Measurements from ENCODE around the gene PLEKHM1. TPM values are rescaled to one million over a fixed set of nuclear protein-coding genes. Genes with fewer than 3 reads are reported as not detected.
A peak's percentile ranks its signal among the peaks of the same experiment; 100 is the strongest.

PLEKHM1 gene
- total and polyA plus RNA-seq, 2 of the 13 experiments (the other 11 are each of a cell fraction or from before 2014, with no cell fraction given) = 7.6 to 13.5 TPM

- TF ChIP-seq ATF7 (IDR thresholded peaks at IDR 0.05) (no peak), ATF7 (CRISPR knock-in tag; IDR thresholded peaks at IDR 0.05) (no peak; the same call in 1 of the 2 replicates), CEBPG (CRISPR knock-in tag; IDR thresholded peaks at IDR 0.05) (peak; percentile 3; the same call in 1 of the 2 replicates), EED (CRISPR knock-in tag; IDR thresholded peaks at IDR 0.05) (0 out of 2 replicates have a peak, but pooled peaks have one; percentile 39), ZC3H4 (CRISPR knock-in tag; IDR thresholded peaks at IDR 0.05; ENCODE audit: borderline replicate concordance) (no peak), ZNF678 (CRISPR knock-in tag; IDR thresholded peaks at IDR 0.05) (no peak), MXD4 (CRISPR knock-in tag; IDR thresholded peaks at IDR 0.05) (peak; percentile 65; the same call in 1 of the 2 replicates), MYNN (CRISPR knock-in tag; IDR thresholded peaks at IDR 0.05; ENCODE audit: low read depth) (no peak), ZNF263 (CRISPR knock-in tag; IDR thresholded peaks at IDR 0.05) (peak; percentile 93), PCBP1 (IDR thresholded peaks at IDR 0.05; ENCODE audit: borderline replicate concordance, low read depth, low read length) (0 out of 2 replicates have a peak, but pooled peaks have one; percentile 52), HOXA5 (CRISPR knock-in tag; IDR thresholded peaks at IDR 0.05) (no peak), SP2 (CRISPR knock-in tag; IDR thresholded peaks at IDR 0.05) (0 out of 2 replicates have a peak, but pooled peaks have one; percentile 40), ESRRA (CRISPR knock-in tag; IDR thresholded peaks at IDR 0.05; ENCODE audit: low read depth) (peak; percentile 74), SKI (IDR thresholded peaks at IDR 0.05; ENCODE audit: partially characterized antibody) (peak; percentile 50), FOXM1 (CRISPR knock-in tag; IDR thresholded peaks at IDR 0.05) (no peak), ZNF543 (CRISPR knock-in tag; IDR thresholded peaks at IDR 0.05) (no peak), ISX (CRISPR knock-in tag; conservative IDR thresholded peaks at IDR 0.05) (0 out of 2 replicates have a peak, but pooled peaks have one; percentile 45), ZNF205 (CRISPR knock-in tag; IDR thresholded peaks at IDR 0.05) (peak; percentile 22; the same call in 1 of the 2 replicates), PHF8 (CRISPR knock-in tag; IDR thresholded peaks at IDR 0.05) (peak; percentile 81), ZNF350 (CRISPR knock-in tag; IDR thresholded peaks at IDR 0.05; ENCODE audit: borderline replicate concordance, low read depth) (peak; percentile 88), ZFP62 (CRISPR knock-in tag; IDR thresholded peaks at IDR 0.05) (no peak), U2AF1 (optimal IDR thresholded peaks at IDR 0.05; ENCODE audit: low read depth, low read length) (no peak), KLF16 (CRISPR knock-in tag; IDR thresholded peaks at IDR 0.05) (0 out of 4 replicates have a peak, but pooled peaks of 1 of the 2 experiments have one; percentile 42)
- TF ChIP-seq, protein P1, sequence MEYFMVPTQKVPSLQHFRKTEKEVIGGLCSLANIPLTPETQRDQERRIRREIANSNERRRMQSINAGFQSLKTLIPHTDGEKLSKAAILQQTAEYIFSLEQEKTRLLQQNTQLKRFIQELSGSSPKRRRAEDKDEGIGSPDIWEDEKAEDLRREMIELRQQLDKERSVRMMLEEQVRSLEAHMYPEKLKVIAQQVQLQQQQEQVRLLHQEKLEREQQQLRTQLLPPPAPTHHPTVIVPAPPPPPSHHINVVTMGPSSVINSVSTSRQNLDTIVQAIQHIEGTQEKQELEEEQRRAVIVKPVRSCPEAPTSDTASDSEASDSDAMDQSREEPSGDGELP (IDR thresholded peaks at IDR 0.05; ENCODE audit: borderline replicate concordance, low read depth) = peak; percentile 23; the same call in 1 of the 2 replicates
- TF ChIP-seq, protein P2, sequence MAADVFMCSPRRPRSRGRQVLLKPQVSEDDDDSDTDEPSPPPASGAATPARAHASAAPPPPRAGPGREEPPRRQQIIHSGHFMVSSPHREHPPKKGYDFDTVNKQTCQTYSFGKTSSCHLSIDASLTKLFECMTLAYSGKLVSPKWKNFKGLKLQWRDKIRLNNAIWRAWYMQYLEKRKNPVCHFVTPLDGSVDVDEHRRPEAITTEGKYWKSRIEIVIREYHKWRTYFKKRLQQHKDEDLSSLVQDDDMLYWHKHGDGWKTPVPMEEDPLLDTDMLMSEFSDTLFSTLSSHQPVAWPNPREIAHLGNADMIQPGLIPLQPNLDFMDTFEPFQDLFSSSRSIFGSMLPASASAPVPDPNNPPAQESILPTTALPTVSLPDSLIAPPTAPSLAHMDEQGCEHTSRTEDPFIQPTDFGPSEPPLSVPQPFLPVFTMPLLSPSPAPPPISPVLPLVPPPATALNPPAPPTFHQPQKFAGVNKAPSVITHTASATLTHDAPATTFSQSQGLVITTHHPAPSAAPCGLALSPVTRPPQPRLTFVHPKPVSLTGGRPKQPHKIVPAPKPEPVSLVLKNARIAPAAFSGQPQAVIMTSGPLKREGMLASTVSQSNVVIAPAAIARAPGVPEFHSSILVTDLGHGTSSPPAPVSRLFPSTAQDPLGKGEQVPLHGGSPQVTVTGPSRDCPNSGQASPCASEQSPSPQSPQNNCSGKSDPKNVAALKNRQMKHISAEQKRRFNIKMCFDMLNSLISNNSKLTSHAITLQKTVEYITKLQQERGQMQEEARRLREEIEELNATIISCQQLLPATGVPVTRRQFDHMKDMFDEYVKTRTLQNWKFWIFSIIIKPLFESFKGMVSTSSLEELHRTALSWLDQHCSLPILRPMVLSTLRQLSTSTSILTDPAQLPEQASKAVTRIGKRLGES (CRISPR knock-in tag; IDR thresholded peaks at IDR 0.05; ENCODE audit: borderline replicate concordance) = no peak
- TF ChIP-seq, protein P3, sequence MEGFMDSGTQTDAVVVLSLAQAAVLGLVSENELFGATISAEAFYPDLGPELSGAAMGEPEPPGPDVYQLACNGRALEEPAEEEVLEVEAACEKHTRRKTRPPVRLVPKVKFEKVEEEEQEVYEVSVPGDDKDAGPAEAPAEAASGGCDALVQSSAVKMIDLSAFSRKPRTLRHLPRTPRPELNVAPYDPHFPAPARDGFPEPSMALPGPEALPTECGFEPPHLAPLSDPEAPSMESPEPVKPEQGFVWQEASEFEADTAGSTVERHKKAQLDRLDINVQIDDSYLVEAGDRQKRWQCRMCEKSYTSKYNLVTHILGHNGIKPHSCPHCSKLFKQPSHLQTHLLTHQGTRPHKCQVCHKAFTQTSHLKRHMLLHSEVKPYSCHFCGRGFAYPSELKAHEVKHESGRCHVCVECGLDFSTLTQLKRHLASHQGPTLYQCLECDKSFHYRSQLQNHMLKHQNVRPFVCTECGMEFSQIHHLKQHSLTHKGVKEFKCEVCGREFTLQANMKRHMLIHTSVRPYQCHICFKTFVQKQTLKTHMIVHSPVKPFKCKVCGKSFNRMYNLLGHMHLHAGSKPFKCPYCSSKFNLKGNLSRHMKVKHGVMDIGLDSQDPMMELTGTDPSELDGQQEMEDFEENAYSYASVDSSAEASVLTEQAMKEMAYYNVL (CRISPR knock-in tag; IDR thresholded peaks at IDR 0.05; ENCODE audit: borderline replicate concordance) = peak; percentile 44; the same call in 1 of the 2 replicates
Measured at GRCh38 chr17:45425125-45425983, 65.2 kb downstream of the PLEKHM1 start (continued).
